ENCODE results near the gene ACTL7B.
A peak's percentile ranks its signal among the peaks of the same experiment; 100 is the strongest.
"Not testable (repeated sequence)": the region's sequence is repeated elsewhere in the genome, so short reads cannot be mapped to it uniquely, and the experiment has no call there.

Gene ACTL7B

GRCh38 chr9:108842610-108843295 is 13.0 kb downstream of the ACTL7B start:
- DNase-seq = no peak

- not testable (repeated sequence) for DNase-seq
Observed at GRCh38 chr9:108839561-108839960, 16.2 kb downstream of the ACTL7B start.

- no peak for DNase-seq
Observed at GRCh38 chr9:108838017-108838416, 17.8 kb downstream of the ACTL7B start.

GRCh38 chr9:108837530-108837929 is 18.3 kb downstream of the ACTL7B start:
- DNase-seq = no peak

- no peak for DNase-seq
Observed at GRCh38 chr9:108836781-108837180, 19.0 kb downstream of the ACTL7B start.

- no peak for DNase-seq
Observed at GRCh38 chr9:108836319-108836718, 19.5 kb downstream of the ACTL7B start.

GRCh38 chr9:108835831-108836230 is 20.0 kb downstream of the ACTL7B start:
- DNase-seq = no peak

GRCh38 chr9:108834959-108835665 is 20.7 kb downstream of the ACTL7B start:
- no peak for DNase-seq

GRCh38 chr9:108832179-108832500 is 23.6 kb downstream of the ACTL7B start:
- DNase-seq = no peak

GRCh38 chr9:108831496-108832178 is 24.1 kb downstream of the ACTL7B start:
- DNase-seq = no peak

- no peak for DNase-seq
Observed at GRCh38 chr9:108830272-108830671, 25.5 kb downstream of the ACTL7B start.

- DNase-seq = no peak
Observed at GRCh38 chr9:108823829-108824228, 32.0 kb downstream of the ACTL7B start.

GRCh38 chr9:108816037-108816436 is 39.7 kb downstream of the ACTL7B start:
- DNase-seq = no peak

GRCh38 chr9:108815156-108815555 is 40.6 kb downstream of the ACTL7B start:
- no peak for DNase-seq

GRCh38 chr9:108813951-108814601 is 41.7 kb downstream of the ACTL7B start:
- DNase-seq = peak; percentile 49

GRCh38 chr9:108812396-108813025 is 43.3 kb downstream of the ACTL7B start:
- no peak for DNase-seq

- peak; percentile 13 for DNase-seq
Observed at GRCh38 chr9:108811944-108812343, 43.8 kb downstream of the ACTL7B start.

GRCh38 chr9:108809269-108809668 is 46.5 kb downstream of the ACTL7B start:
- no peak for DNase-seq
